ENCODE data around the gene ZNF384. TPM values are rescaled to one million over a fixed set of nuclear protein-coding genes. Genes with fewer than 3 reads are reported as not detected.

The ZNF384 gene
- total and polyA plus RNA-seq, 10 of the 15 experiments (the other 5 are each of a cell fraction or from before 2014, with no cell fraction given) = 0.46 to 81.5 (median 30.5) TPM

- TF ChIP-seq TARDBP (IDR thresholded peaks at IDR 0.05; ENCODE audit: borderline replicate concordance) (0 out of 2 replicates have a peak, but pooled peaks have one; percentile 65), MTA2 (IDR thresholded peaks at IDR 0.05; ENCODE audit: low read depth) (peak; percentile 15; the same call in 1 of the 2 replicates), EGR1 (IDR thresholded peaks at IDR 0.05; ENCODE audit: borderline replicate concordance in 1 of 2, low read depth in 2 of 2, low read length in 2 of 2) (no peak), PRDM15 (CRISPR knock-in tag; IDR thresholded peaks at IDR 0.05) (no peak), CUX1 (IDR thresholded peaks at IDR 0.05; ENCODE audit: insufficient replicate concordance, low read depth, low read length) (no peak), USF1 (IDR thresholded peaks at IDR 0.05; ENCODE audit: borderline replicate concordance, extremely low read length, insufficient read depth, low read depth, low read length) (no peak), RELB (IDR thresholded peaks at IDR 0.05; ENCODE audit: low read depth) (no peak), ZNF207 (IDR thresholded peaks at IDR 0.05; ENCODE audit: borderline replicate concordance) (no peak), CBX3 (IDR thresholded peaks at IDR 0.05; ENCODE audit: borderline replicate concordance, low read depth) (no peak), BACH1 (IDR thresholded peaks at IDR 0.05; ENCODE audit: borderline replicate concordance) (no peak), EED (IDR thresholded peaks at IDR 0.05; ENCODE audit: low read depth) (no peak), TCF12 (IDR thresholded peaks at IDR 0.05; ENCODE audit: low read depth, low read length) (no peak), NRF1 (conservative IDR thresholded peaks at IDR 0.05; ENCODE audit: low read depth, low read length) (no peak), STAT3 (IDR thresholded peaks at IDR 0.05; ENCODE audit: low read depth, low read length) (no peak), RUNX3 (IDR thresholded peaks at IDR 0.05; ENCODE audit: low read length) (peak; percentile 82), CTCF (IDR thresholded peaks at IDR 0.05 in 2 of 3, conservative IDR thresholded peaks at IDR 0.05 in 1 of 3; ENCODE audit: control insufficient read depth in 2 of 3, extremely low read depth in 1 of 3, insufficient read depth in 1 of 3, low read depth in 3 of 3, low read length in 3 of 3) (no peak)
These were observed 604 bp downstream of the ZNF384 start (continued) for GRCh38 chr12:6688543-6688998.
